Skeletal muscle tissue (tissue), 4 donors: ENCODE measurements around the gene EME1. TPM values are rescaled to one million over a fixed set of nuclear protein-coding genes. Genes with fewer than 3 reads are reported as not detected.
"Not testable (repeated sequence)": the region's sequence is repeated elsewhere in the genome, so short reads cannot be mapped to it uniquely, and the experiment has no call there.

Experiments
- H3K27ac ChIP-seq: one replicate; pipeline ENCODE4 v1.7.0; 2013; ENCODE audit warnings: mild to moderate bottlenecking, low read depth, low read length, inconsistent platforms
- H3K27me3 ChIP-seq, 3 donors: one replicate each; pipeline ENCODE4 v1.7.0; 2013; ENCODE audit warnings: low read length in 3 of 3; ENCODE audit not compliant: control insufficient read depth in 3 of 3, insufficient read depth in 3 of 3
- H3K36me3 ChIP-seq, 3 donors: one replicate each; pipeline ENCODE4 v1.7.0; 2013; ENCODE audit warnings: low read length in 3 of 3; ENCODE audit not compliant: control insufficient read depth in 3 of 3, insufficient read depth in 3 of 3
- H3K4me1 ChIP-seq, 3 donors: one replicate each; pipeline ENCODE4 v1.7.0; 2013; ENCODE audit warnings: low read length in 3 of 3, mild to moderate bottlenecking in 3 of 3; ENCODE audit not compliant: control insufficient read depth in 3 of 3, insufficient read depth in 3 of 3
- H3K4me3 ChIP-seq, 3 donors: one replicate each; pipeline ENCODE4 v1.7.0; 2013; ENCODE audit warnings: low read length in 3 of 3
- H3K9ac ChIP-seq, 3 donors: one replicate each; pipeline ENCODE4 v1.7.0; 2013; ENCODE audit warnings: low read length in 3 of 3, mild to moderate bottlenecking in 3 of 3, moderate library complexity in 2 of 3, low read depth in 1 of 3
- H3K9me3 ChIP-seq, 3 donors: one replicate each; pipeline ENCODE4 v1.7.0; 2013; ENCODE audit warnings: low read length in 3 of 3; ENCODE audit not compliant: control insufficient read depth in 3 of 3
- total RNA-seq: library from RNA; depleted of rRNA; stranded (reverse); fragments of >200 nt; gene quantifications from one replicate; pipeline ENCODE4 v1.2.3, GENCODE V29; 2014
- donor health status: Osteomylitis.

EME1 gene
- total RNA-seq, 1 donor from 2014 or later, result 2.1 TPM

DNA sequence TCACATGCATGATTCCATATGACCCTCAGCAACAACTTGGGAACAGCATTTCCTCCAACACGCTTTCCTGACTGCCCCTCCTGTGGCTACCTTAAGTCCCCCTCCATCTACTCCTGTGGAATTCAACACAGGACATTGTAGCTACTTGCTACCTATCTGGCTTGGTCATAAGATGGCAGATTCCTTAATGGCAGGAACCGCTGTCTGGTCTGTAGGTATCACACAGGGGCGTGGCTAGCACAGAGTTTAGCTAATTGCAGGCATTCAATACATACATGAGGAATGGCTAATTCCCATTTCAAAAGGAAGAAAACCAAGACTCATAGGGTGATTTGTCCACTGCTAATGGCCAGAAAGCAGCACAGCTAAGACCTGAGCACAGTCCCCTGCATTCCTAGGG is 15.7 kb downstream of the EME1 start:
- Histone ChIP-seq H3K27me3 (no peaks in the 10 kb centered on the region), H3K9ac (no peak overlapping the region), H3K27ac (no peak overlapping the region), H3K9me3 (no peaks in the 10 kb centered on the region), H3K4me1 (no peaks in the 10 kb centered on the region), H3K36me3 (peaks cover 71 to 96% (median 95%) of the 10 kb centered on the region in 3 donors), H3K4me3 (no peak overlapping the region)

DNA sequence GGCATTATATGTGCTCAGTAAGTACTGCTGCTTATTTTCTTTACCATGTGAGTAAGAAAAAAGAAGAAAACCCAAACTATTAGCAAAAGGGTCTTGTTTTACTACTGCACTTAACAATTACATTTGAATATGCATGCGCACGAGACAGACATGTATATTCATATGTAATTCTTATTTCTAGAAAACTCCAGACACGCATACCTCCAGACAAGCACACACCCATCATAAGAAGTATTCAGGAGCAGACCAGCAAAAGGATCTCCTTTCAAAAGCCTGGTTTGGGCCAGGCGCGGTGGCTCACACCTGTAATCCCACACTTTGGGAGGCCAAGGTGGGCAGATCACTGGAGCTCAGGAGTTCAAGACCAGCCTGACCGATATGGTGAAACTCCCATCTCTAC is 16.5 kb downstream of the EME1 start:
- Histone ChIP-seq H3K27me3 (no peaks in the 10 kb centered on the region), H3K9ac (no peak overlapping the region), H3K36me3 (peaks cover 76 to 97% (median 96%) of the 10 kb centered on the region in 3 donors), H3K4me1 (peaks cover 0 to 2% (median 0%) of the 10 kb centered on the region in 3 donors), H3K4me3 (no peak overlapping the region), H3K27ac (no peak overlapping the region), H3K9me3 (no peaks in the 10 kb centered on the region)

DNA sequence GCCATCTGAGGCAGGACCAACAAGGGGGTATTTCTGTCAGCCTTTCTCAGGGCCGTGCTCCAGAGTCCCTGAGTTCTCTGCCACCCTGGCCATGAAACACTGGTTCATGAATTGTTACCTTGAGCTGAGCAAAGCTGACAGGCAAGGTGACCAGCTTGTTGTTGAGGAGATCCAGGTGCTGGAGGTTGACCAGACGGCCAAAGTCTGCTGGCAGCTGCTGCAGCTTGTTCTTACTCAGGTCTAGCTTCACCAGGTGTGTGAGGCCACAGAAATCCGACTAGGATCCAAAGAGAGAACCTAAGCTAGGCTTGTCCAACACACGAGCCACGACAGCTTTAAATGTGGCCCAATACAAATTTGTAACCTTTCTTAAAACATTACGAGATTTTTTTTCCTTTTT is 19.6 kb downstream of the EME1 start:
- peaks cover 13 to 29% (median 27%) of the 10 kb centered on the region in 3 donors for H3K4me1 ChIP-seq
- no peaks in the 10 kb centered on the region for H3K9me3 ChIP-seq
- H3K4me3 ChIP-seq, result no peak overlapping the region
- no peak overlapping the region for H3K27ac ChIP-seq
- no peaks in the 10 kb centered on the region for H3K27me3 ChIP-seq
- peaks cover 51 to 71% (median 71%) of the 10 kb centered on the region in 3 donors for H3K36me3 ChIP-seq
- H3K9ac ChIP-seq, result no peak overlapping the region

DNA sequence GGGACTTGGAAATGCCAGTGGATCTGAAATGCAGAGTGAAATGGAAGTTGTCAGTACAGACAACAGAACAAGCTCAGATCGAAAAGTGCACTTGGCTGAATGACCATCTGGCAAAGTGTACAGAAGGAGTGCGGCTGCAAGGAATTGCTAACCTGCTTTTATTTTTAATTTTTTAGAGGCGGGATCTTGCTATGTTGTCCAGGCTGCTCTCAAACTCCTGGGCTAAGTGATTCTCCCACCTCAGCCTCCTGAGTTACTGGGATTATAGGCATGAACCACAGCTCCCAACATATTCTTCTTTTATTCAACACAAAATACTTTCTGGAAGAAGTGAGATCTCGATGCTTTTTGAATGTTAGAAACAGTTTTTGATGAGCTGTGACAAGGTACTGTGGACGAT is 20.7 kb downstream of the EME1 start:
- Histone ChIP-seq H3K4me3 (no peak overlapping the region), H3K27ac (no peak overlapping the region), H3K27me3 (no peaks in the 10 kb centered on the region), H3K9ac (no peak overlapping the region), H3K36me3 (peaks cover 42 to 61% (median 60%) of the 10 kb centered on the region in 3 donors), H3K9me3 (no peaks in the 10 kb centered on the region), H3K4me1 (peaks cover 15 to 31% (median 29%) of the 10 kb centered on the region in 3 donors)

DNA sequence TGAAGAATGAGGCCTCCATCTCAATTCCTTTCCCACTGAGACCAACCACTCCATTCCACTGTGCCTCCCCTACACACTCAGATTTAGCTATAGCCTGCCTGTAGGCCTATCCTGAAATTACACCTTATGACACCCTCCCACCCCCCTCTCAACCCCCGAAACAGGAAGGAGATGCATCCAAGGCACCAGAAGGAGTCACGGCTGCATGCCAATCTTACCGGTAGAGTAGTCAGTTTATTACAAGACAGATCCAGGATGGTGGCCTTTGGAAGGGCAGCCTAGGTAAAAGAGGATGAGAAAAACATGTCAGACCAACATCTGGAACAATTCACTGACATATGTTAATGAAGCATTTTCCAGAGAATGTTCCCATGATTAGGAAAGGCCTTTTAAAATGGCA is 21.7 kb downstream of the EME1 start:
- Histone ChIP-seq H3K9ac (no peak overlapping the region), H3K36me3 (peaks cover 41 to 52% (median 50%) of the 10 kb centered on the region in 3 donors), H3K4me1 (peaks cover 15 to 31% (median 29%) of the 10 kb centered on the region in 3 donors), H3K27ac (no peak overlapping the region), H3K4me3 (no peak overlapping the region), H3K27me3 (no peaks in the 10 kb centered on the region), H3K9me3 (no peaks in the 10 kb centered on the region)

DNA sequence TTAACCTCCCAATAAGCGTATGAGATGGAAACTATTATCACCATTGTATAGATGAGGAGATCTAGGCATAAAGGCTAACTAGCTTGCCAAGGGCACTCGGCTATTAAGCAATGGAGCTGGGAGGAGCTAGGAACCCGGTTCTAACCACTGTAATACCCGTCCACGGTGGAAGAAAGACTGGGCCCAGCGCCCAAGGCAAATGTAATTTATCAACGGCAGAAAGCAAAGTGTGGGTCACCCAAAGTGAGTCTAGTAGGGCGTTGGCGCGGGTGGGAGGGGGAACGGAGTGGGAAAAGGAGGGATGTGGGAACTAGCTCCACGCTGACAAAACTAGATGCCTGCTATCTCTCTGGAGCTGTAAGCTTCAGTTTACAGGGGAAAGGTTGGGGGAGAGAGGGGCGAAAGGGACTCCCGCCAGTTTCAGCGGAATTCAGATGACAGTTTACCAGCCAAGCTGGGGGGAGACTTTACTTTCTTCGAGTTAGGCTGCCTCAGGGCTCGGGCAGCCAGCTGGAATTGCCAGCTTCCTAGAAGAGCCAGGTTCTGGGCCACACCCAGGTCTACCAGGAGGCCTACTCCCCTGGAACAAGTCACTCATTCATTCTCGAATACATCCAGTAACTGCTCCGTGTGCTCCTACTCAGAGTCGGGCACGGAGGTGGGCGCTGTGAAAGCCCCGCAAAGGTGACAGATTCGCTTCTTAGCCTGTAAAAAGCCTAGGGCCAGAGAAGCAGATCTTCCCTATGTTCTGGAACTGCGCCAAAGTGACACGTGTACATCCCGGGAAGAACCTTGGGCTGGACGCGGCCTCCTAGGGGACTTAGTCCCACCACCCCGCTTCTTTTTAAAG is 23.5 kb downstream of the EME1 start:
- Histone ChIP-seq H3K27me3 (no peaks in the 10 kb centered on the region), H3K4me3 (peak overlapping the region; percentile 81 to 97 (median 96)), H3K9me3 (no peaks in the 10 kb centered on the region), H3K4me1 (peaks cover 15 to 31% (median 29%) of the 10 kb centered on the region in 3 donors), H3K36me3 (peaks cover 29 to 37% (median 33%) of the 10 kb centered on the region in 3 donors), H3K9ac (peak overlapping the region; percentile 84 to 92 (median 88)), H3K27ac (peak overlapping the region; percentile 61)

DNA sequence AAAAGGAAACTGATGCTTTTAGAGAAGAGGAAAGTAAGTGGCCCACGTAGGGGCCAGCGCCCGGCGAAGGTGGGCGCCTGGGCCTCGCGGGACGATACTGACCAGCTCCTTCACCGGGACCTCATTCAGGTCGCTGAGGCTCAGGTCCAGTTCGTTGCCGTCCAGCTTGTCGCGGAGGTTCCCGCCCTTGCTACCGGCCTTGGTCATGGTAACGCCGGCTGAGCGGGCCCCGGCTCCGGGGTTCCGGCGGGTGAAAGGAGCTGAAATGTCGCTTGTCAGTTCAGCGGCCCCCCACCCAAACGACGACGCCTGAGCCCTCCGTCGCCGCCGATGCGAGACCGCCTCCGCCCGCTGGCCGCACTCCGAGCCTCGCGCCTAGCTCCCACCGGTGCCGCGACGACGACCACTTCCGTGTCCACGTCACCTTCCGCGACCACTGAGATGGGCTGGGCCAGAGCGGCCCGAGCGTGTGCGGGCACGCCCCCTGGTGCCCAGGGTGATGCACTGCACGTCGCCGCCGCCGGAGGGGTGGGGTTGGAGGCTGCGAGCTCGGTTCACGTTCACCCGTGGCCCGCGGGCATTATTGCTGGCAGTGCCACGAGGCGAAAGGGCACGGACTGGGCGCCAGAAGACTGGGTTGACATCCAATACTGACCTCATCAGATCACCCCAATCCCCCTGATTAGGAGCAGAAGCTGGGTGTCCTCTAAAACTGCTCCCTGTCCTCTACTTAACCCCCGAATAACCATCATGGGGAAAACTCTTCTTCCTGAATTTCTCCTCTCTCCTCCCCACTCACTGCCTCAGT is 24.3 kb downstream of the EME1 start, which contains the start of gene LRRC59:
Gene LRRC59 (minus strand): TSS at position 413 of the 808 bp plus-strand sequence. CDS start 206 bp downstream, at position 207.
- Histone ChIP-seq H3K4me1 (peaks cover 15 to 31% (median 29%) of the 10 kb centered on the region in 3 donors), H3K27me3 (no peaks in the 10 kb centered on the region), H3K27ac (peak within 1 kb of the TSS; percentile 61), H3K36me3 (peaks cover 22 to 28% (median 25%) of the 10 kb centered on the region in 3 donors), H3K9me3 (no peaks in the 10 kb centered on the region), H3K9ac (peak within 1 kb of the TSS; percentile 84 to 92 (median 88)), H3K4me3 (peak within 1 kb of the TSS; percentile 81 to 97 (median 96))

DNA sequence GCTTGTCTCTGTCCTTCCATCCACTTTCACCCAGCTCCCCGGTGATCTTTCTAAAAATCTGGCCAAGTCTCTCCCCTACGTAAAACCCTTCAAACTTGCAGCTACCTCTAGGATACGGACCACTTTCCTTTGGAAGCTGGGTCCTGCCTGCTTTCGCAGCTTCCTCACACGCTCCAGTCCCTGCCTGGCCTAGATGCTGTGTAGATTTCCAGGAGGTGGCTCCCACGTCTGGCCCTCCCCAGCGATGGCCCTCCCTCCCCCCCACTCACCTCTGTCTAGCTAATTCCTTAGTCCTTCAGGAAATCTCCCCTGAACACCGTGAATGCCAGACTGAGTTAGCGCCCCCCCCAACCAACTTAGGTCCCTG is 24.9 kb downstream of the EME1 start:
- Histone ChIP-seq H3K4me3 (peak overlapping the region; percentile 81 to 97 (median 96)), H3K9ac (peak overlapping the region in 2 of 3 donors; percentile 84 to 92)

DNA sequence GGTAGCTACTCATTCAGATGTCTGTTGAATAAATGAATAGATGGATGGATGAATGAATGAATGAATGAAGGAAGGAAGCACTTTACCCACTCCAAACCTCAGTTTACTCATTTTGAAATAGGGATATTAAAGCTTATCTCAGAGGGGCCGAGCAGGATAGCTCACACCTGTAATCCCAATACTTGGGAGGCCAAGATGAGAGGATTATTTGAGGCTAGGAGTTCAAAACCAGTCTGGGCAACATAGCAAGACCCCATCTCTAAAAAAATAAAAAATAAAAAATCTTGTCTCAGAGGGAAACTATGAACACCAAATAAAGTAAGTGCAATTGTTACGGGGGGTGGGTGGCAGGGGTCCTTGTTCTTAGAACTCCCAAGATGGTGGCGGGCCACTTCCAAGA is 25.6 kb downstream of the EME1 start:
- not testable (repeated sequence) for H3K27ac ChIP-seq, H3K4me3 ChIP-seq
- peaks cover 9 to 15% (median 12%) of the 10 kb centered on the region in 3 donors for H3K36me3 ChIP-seq

More for the DNA sequence above, 24.9 kb downstream of the EME1 start:
- H3K36me3 ChIP-seq, result peaks cover 17 to 22% (median 19%) of the 10 kb centered on the region in 3 donors
- peaks cover 15 to 31% (median 29%) of the 10 kb centered on the region in 3 donors for H3K4me1 ChIP-seq
- no peaks in the 10 kb centered on the region for H3K9me3 ChIP-seq
- H3K27me3 ChIP-seq, result no peaks in the 10 kb centered on the region
- H3K27ac ChIP-seq, result no peak overlapping the region

More for the DNA sequence above, 25.6 kb downstream of the EME1 start:
- peaks cover 15 to 31% (median 29%) of the 10 kb centered on the region in 3 donors for H3K4me1 ChIP-seq
- not testable (repeated sequence) for H3K9me3 ChIP-seq, H3K9ac ChIP-seq, H3K27me3 ChIP-seq
